DOHH2 (cell line): ENCODE results near the gene STUM.

Source experiments
- H3F3A ChIP-seq: fragments of 200-600 bp; sonication (generic), shearing (Covaris generic); 2 replicates; pipeline ENCODE4 v1.6.0; 2016; ENCODE audit warnings: antibody characterized with exemption, mild to moderate bottlenecking; ENCODE audit not compliant: control insufficient read depth, insufficient read depth
- H3K27ac ChIP-seq: fragments of 200-600 bp; sonication (generic); 2 replicates; pipeline ENCODE4 v1.5.1; 2014; ENCODE audit warnings: low read depth, mild to moderate bottlenecking, low read length, moderate library complexity
- H3K27me3 ChIP-seq: fragments of 200-600 bp; sonication (generic); 2 replicates; pipeline ENCODE4 v1.6.1; 2014; ENCODE audit warnings: mild to moderate bottlenecking, low read length, mixed read lengths; ENCODE audit not compliant: control insufficient read depth
- H3K36me3 ChIP-seq: fragments of 200-600 bp; sonication (generic); 2 replicates; pipeline ENCODE4 v1.6.1; 2014; ENCODE audit warnings: mild to moderate bottlenecking, low read length, moderate library complexity, mixed read lengths; ENCODE audit not compliant: control insufficient read depth
- H3K4me1 ChIP-seq: fragments of 200-600 bp; sonication (generic); 2 replicates; pipeline ENCODE4 v1.6.1; 2014; ENCODE audit warnings: mild to moderate bottlenecking, low read length, mixed read lengths; ENCODE audit not compliant: control insufficient read depth
- H3K4me2 ChIP-seq: fragments of 200-600 bp; sonication (generic); 2 replicates; pipeline ENCODE4 v1.6.0; 2014; ENCODE audit warnings: mild to moderate bottlenecking, low read length, moderate library complexity
- H3K4me3 ChIP-seq: fragments of 200-600 bp; sonication (generic); 2 replicates; pipeline ENCODE4 v1.5.1; 2014; ENCODE audit warnings: mild to moderate bottlenecking, low read length, mixed read lengths
- H3K79me2 ChIP-seq: fragments of 200-600 bp; sonication (generic); 2 replicates; pipeline ENCODE4 v1.6.1; 2014; ENCODE audit warnings: mild to moderate bottlenecking, low read length, mixed read lengths; ENCODE audit not compliant: control insufficient read depth
- H3K9me2 ChIP-seq: fragments of 200-600 bp; sonication (generic); replicated peaks from 2 replicates; pipeline ENCODE4 v1.6.1; 2014; ENCODE audit warnings: mild to moderate bottlenecking, low read length, mixed read lengths; ENCODE audit not compliant: control insufficient read depth
- H3K9me3 ChIP-seq: fragments of 200-600 bp; sonication (generic); 2 replicates; pipeline ENCODE4 v1.6.1; 2014; ENCODE audit warnings: antibody characterized with exemption, low read length, mixed read lengths; ENCODE audit not compliant: control insufficient read depth, insufficient read depth
- H4K20me1 ChIP-seq: fragments of 200-600 bp; sonication (generic); 2 replicates; pipeline ENCODE4 v1.6.0; 2014; ENCODE audit warnings: low read depth, mild to moderate bottlenecking, antibody characterized with exemption, low read length, moderate library complexity; ENCODE audit not compliant: control insufficient read depth, insufficient read depth
- CTCF ChIP-seq: fragments of 200-600 bp; sonication (generic); IDR thresholded peaks from one replicate; pipeline ENCODE4 v1.5.1; 2014; ENCODE audit warnings: antibody characterized with exemption, mild to moderate bottlenecking, low read depth, low read length; ENCODE audit not compliant: poor library complexity, severe bottlenecking
- EZH2phosphoT487 ChIP-seq: fragments of 200-600 bp; sonication (generic); IDR thresholded peaks from 2 replicates; pipeline ENCODE4 v1.6.1; 2017; ENCODE audit warnings: borderline replicate concordance, mild to moderate bottlenecking, antibody characterized with exemption, low read length, moderate library complexity, mixed read lengths

STUM gene

GRCh38 chr1:226560243-226560642 lies 11.7 kb downstream of the STUM start:
- Histone ChIP-seq H3K79me2 (no peaks in the 10 kb centered on the region), H4K20me1 (no peaks in the 10 kb centered on the region), H3K36me3 (no peaks in the 10 kb centered on the region), H3K9me2 (no peaks in the 10 kb centered on the region), H3K4me3 (no peak overlapping the region), H3K4me2 (no peak overlapping the region), H3K4me1 (no peaks in the 10 kb centered on the region), H3F3A (no peaks in the 10 kb centered on the region), H3K27ac (no peak overlapping the region), H3K27me3 (peaks cover 24% of the 10 kb centered on the region), H3K9me3 (no peaks in the 10 kb centered on the region)
- TF ChIP-seq EZH2phosphoT487 (no peak), CTCF (no peak)

GRCh38 chr1:226562989-226563388 lies 14.4 kb downstream of the STUM start:
- Histone ChIP-seq H3F3A (no peaks in the 10 kb centered on the region), H3K4me1 (no peaks in the 10 kb centered on the region), H3K79me2 (no peaks in the 10 kb centered on the region), H3K27me3 (peaks cover 17% of the 10 kb centered on the region), H3K36me3 (no peaks in the 10 kb centered on the region), H3K4me3 (no peak overlapping the region), H3K9me2 (no peaks in the 10 kb centered on the region), H3K9me3 (no peaks in the 10 kb centered on the region), H4K20me1 (no peaks in the 10 kb centered on the region), H3K27ac (no peak overlapping the region), H3K4me2 (no peak overlapping the region)
- TF ChIP-seq CTCF (no peak), EZH2phosphoT487 (no peak)

GRCh38 chr1:226563666-226564065 lies 15.1 kb downstream of the STUM start:
- no peaks in the 10 kb centered on the region for H3K79me2 ChIP-seq
- H3K27ac ChIP-seq, result no peak overlapping the region
- H3K4me1 ChIP-seq, result no peaks in the 10 kb centered on the region
- TF ChIP-seq CTCF (no peak), EZH2phosphoT487 (no peak)
- no peak overlapping the region for H3K4me2 ChIP-seq
- no peaks in the 10 kb centered on the region for H3K9me3 ChIP-seq
- no peaks in the 10 kb centered on the region for H4K20me1 ChIP-seq
- H3F3A ChIP-seq, result no peaks in the 10 kb centered on the region
- H3K27me3 ChIP-seq, result peaks cover 17% of the 10 kb centered on the region
- H3K4me3 ChIP-seq, result no peak overlapping the region
- no peaks in the 10 kb centered on the region for H3K36me3 ChIP-seq
- H3K9me2 ChIP-seq, result no peaks in the 10 kb centered on the region

GRCh38 chr1:226565476-226565875 lies 16.9 kb downstream of the STUM start:
- Histone ChIP-seq H3K27ac (no peak overlapping the region), H3K4me3 (no peak overlapping the region), H3K9me3 (no peaks in the 10 kb centered on the region), H3K4me2 (no peak overlapping the region), H4K20me1 (no peaks in the 10 kb centered on the region), H3K27me3 (peaks cover 13% of the 10 kb centered on the region), H3K9me2 (no peaks in the 10 kb centered on the region), H3K4me1 (peaks cover 5% of the 10 kb centered on the region; the same call in 1 of the 2 replicates), H3K79me2 (no peaks in the 10 kb centered on the region), H3K36me3 (no peaks in the 10 kb centered on the region), H3F3A (no peaks in the 10 kb centered on the region)
- TF ChIP-seq EZH2phosphoT487, result no peak
- no peak for TF ChIP-seq CTCF
